Keratinocyte (primary cell): ENCODE data around the gene PARP3. TPM values are rescaled to one million over a fixed set of nuclear protein-coding genes. Genes with fewer than 3 reads are reported as not detected.

Experiments used
- DNase-seq: peaks from one replicate; pipeline ENCODE4 v3.0.0-alpha.2; 2011; ENCODE audit warnings: low read depth, missing footprints, low spot score
- FAIRE-seq: peaks from 2 replicates; lab custom pipeline; 2011; peaks lifted over from hg19 to GRCh38; lab: Jason Lieb, UNC
- H2AFZ ChIP-seq: 2 replicates; pipeline ENCODE4 v1.6.0; 2012; ENCODE audit warnings: low read length, control low read depth, inconsistent platforms; ENCODE audit not compliant: control insufficient read depth
- H3K27ac ChIP-seq: 2 replicates; pipeline ENCODE4 v1.5.1; 2011; ENCODE audit warnings: low read length; ENCODE audit not compliant: control insufficient read depth, insufficient read depth
- H3K27me3 ChIP-seq: 3 replicates; pipeline ENCODE4 v1.6.0; 2011; ENCODE audit warnings: low read length; ENCODE audit not compliant: control insufficient read depth, insufficient read depth; ENCODE audit errors: extremely low read depth
- H3K36me3 ChIP-seq, 2 experiments: 2 replicates in 1 of 2; 3 replicates in 1 of 2; pipeline ENCODE4 v1.5.1; 2011; ENCODE audit warnings: low read length in 2 of 2, mild to moderate bottlenecking in 1 of 2; ENCODE audit not compliant: control insufficient read depth in 2 of 2, insufficient read depth in 2 of 2; ENCODE audit errors: extremely low read depth in 1 of 2
- H3K4me1 ChIP-seq: 3 replicates; pipeline ENCODE4 v1.5.1; 2011; ENCODE audit warnings: low read length; ENCODE audit not compliant: control insufficient read depth, insufficient read depth; ENCODE audit errors: extremely low read depth
- H3K4me2 ChIP-seq: 3 replicates; pipeline ENCODE4 v1.6.0; 2011; ENCODE audit warnings: low read depth, low read length; ENCODE audit not compliant: control insufficient read depth, insufficient read depth; ENCODE audit errors: extremely low read depth
- H3K4me3 ChIP-seq, 3 experiments: fragments of 200-600 bp in 1 of 3; sonication (generic) in 1 of 3; 2 replicates in 2 of 3; 3 replicates in 1 of 3; pipeline ENCODE4 v1.5.1; 2011 to 2016; ENCODE audit warnings: low read length in 3 of 3, mild to moderate bottlenecking in 3 of 3, control low read depth in 2 of 3, inconsistent platforms in 1 of 3, low read depth in 1 of 3, mixed read lengths in 1 of 3, mixed run types in 1 of 3, moderate library complexity in 1 of 3; ENCODE audit not compliant: control insufficient read depth in 2 of 3, insufficient read depth in 2 of 3; ENCODE audit errors: extremely low read depth in 1 of 3
- H3K79me2 ChIP-seq: 2 replicates; pipeline ENCODE4 v1.6.0; 2012; ENCODE audit warnings: low read length; ENCODE audit not compliant: control insufficient read depth, insufficient read depth
- H3K9ac ChIP-seq: 3 replicates; pipeline ENCODE4 v1.6.0; 2011; ENCODE audit warnings: low read length; ENCODE audit not compliant: control insufficient read depth, insufficient read depth; ENCODE audit errors: extremely low read depth
- H3K9me1 ChIP-seq: 3 replicates; pipeline ENCODE4 v1.6.0; 2011; ENCODE audit warnings: low read length; ENCODE audit not compliant: control insufficient read depth, insufficient read depth; ENCODE audit errors: extremely low read depth
- H3K9me3 ChIP-seq: 2 replicates; pipeline ENCODE4 v1.5.1; 2012; ENCODE audit warnings: low read depth, low read length; ENCODE audit not compliant: control insufficient read depth
- H4K20me1 ChIP-seq: 3 replicates; pipeline ENCODE4 v1.6.0; 2011; ENCODE audit warnings: low read length; ENCODE audit not compliant: control insufficient read depth, insufficient read depth; ENCODE audit errors: extremely low read depth
- CTCF ChIP-seq, 3 experiments: IDR thresholded peaks in 1 of 3; conservative IDR thresholded peaks in 1 of 3; optimal IDR thresholded peaks in 1 of 3; 2 replicates in 2 of 3; 3 replicates in 1 of 3; pipeline versions ENCODE3 to v1.5.1; 2011; ENCODE audit warnings: low read length in 3 of 3, mild to moderate bottlenecking in 3 of 3, moderate library complexity in 2 of 3, control low read depth in 1 of 3, inconsistent platforms in 1 of 3; ENCODE audit not compliant: insufficient read depth in 2 of 3; ENCODE audit errors: extremely low read depth in 1 of 3
- EZH2 ChIP-seq: IDR thresholded peaks from one replicate; pipeline ENCODE4 v1.6.1; 2012; ENCODE audit warnings: inconsistent platforms, mild to moderate bottlenecking, low read length, moderate library complexity
- dilution Hi-C: fragments of 300-500 bp; cut with MboI; formaldehyde crosslinking; loops from one replicate; pipeline ENCODE4 v1.7.0; 2020; ENCODE audit warnings: low sequenced_read_pairs; ENCODE audit not compliant: extremely low pct_ligation_motif_present
- polyA plus RNA-seq, 5 experiments: library from polyadenylated mRNA; depleted of rRNA in 3 of 5; stranded (reverse) in 3 of 5; stranded (forward) in 1 of 5; unstranded in 1 of 5; fragments of >200 nt; gene quantifications; 1 replicate in 1 of 5; 2 replicates in 3 of 5; 3 replicates in 1 of 5; pipeline versions ENCODE4 v1.2.1 to v1.2.3, GENCODE V29; 2011 to 2012; ENCODE audit warnings: missing spikeins in 2 of 5, low read depth in 1 of 5, low replicate concordance in 1 of 5

PARP3 gene
- polyA plus RNA-seq, 1 donor (not counting 4 experiments of a cell fraction or from before 2014, with no cell fraction given), result 6.4 TPM

- no peaks in the 10 kb centered on the region for H3K36me3 ChIP-seq
- H3K9ac ChIP-seq, result no peak overlapping the region
- H3K27ac ChIP-seq, result no peak overlapping the region
- H3K4me3 ChIP-seq, result no peak overlapping the region
- dilution Hi-C loops, result no loop called here
- DNase-seq (no peak), FAIRE-seq (no peak)
- no peaks in the 10 kb centered on the region for H3K4me1 ChIP-seq
- no peaks in the 10 kb centered on the region for H3K79me2 ChIP-seq
- no peaks in the 10 kb centered on the region for H3K27me3 ChIP-seq
- H3K9me3 ChIP-seq, result no peaks in the 10 kb centered on the region
- H2AFZ ChIP-seq, result no peak overlapping the region
- no peaks in the 10 kb centered on the region for H3K9me1 ChIP-seq
- no peak overlapping the region for H3K4me2 ChIP-seq
- no peaks in the 10 kb centered on the region for H4K20me1 ChIP-seq
- TF ChIP-seq CTCF (optimal IDR thresholded peaks at IDR 0.05 in 1 of 3, IDR thresholded peaks at IDR 0.05 in 1 of 3, conservative IDR thresholded peaks at IDR 0.05 in 1 of 3; ENCODE audit: extremely low read depth in 1 of 3, insufficient read depth in 2 of 3, low read length in 3 of 3) (no peak), EZH2 (no peak)
Measured at GRCh38 chr3:51916418-51916817, 25.7 kb upstream of the PARP3 start.

GRCh38 chr3:51921081-51921578 is 21.0 kb upstream of the PARP3 start:
- no peak for TF ChIP-seq EZH2
- no peak for TF ChIP-seq CTCF (optimal IDR thresholded peaks at IDR 0.05 in 1 of 3, IDR thresholded peaks at IDR 0.05 in 1 of 3, conservative IDR thresholded peaks at IDR 0.05 in 1 of 3; ENCODE audit: extremely low read depth in 1 of 3, insufficient read depth in 2 of 3, low read length in 3 of 3)
- Histone ChIP-seq H2AFZ (no peak overlapping the region), H3K9ac (no peak overlapping the region), H3K4me3 (no peak overlapping the region), H3K27me3 (no peaks in the 10 kb centered on the region), H3K4me1 (no peaks in the 10 kb centered on the region), H3K79me2 (no peaks in the 10 kb centered on the region), H3K4me2 (no peak overlapping the region), H3K27ac (no peak overlapping the region), H3K9me1 (no peaks in the 10 kb centered on the region), H4K20me1 (no peaks in the 10 kb centered on the region), H3K36me3 (no peaks in the 10 kb centered on the region), H3K9me3 (no peaks in the 10 kb centered on the region)
- FAIRE-seq, result no peak
- DNase-seq, result no peak
- dilution Hi-C loops, result no loop called here
